Fibroblast of upper back skin (primary cell): ENCODE results near the gene ACOT7.

Experiments used
- DNase-seq: peaks from one replicate; pipeline ENCODE4 v3.0.0-alpha.2; 2013

The ACOT7 gene

GRCh38 chr1:6359216-6360116 is 34.1 kb downstream of the ACOT7 start:
- peak; percentile 22 for DNase-seq

- peak; percentile 28 for DNase-seq
Measured at GRCh38 chr1:6358757-6359201, 34.8 kb downstream of the ACOT7 start.

- DNase-seq: no peak
Measured at GRCh38 chr1:6358144-6358624, 35.4 kb downstream of the ACOT7 start.

GRCh38 chr1:6357243-6357936 is 36.2 kb downstream of the ACOT7 start:
- no peak for DNase-seq

- DNase-seq: no peak
Measured at GRCh38 chr1:6355621-6356020, 37.9 kb downstream of the ACOT7 start.

GRCh38 chr1:6354659-6355317 is 38.8 kb downstream of the ACOT7 start:
- no peak for DNase-seq

- no peak for DNase-seq
Measured at GRCh38 chr1:6353955-6354658, 39.5 kb downstream of the ACOT7 start.

GRCh38 chr1:6353619-6353954 is 40.0 kb downstream of the ACOT7 start:
- no peak for DNase-seq

GRCh38 chr1:6352138-6352563 is 41.4 kb downstream of the ACOT7 start:
- no peak for DNase-seq

- DNase-seq: no peak
Measured at GRCh38 chr1:6351480-6352137, 42.0 kb downstream of the ACOT7 start.

- DNase-seq: no peak
Measured at GRCh38 chr1:6350416-6351088, 43.0 kb downstream of the ACOT7 start.

GRCh38 chr1:6349254-6349943 is 44.2 kb downstream of the ACOT7 start:
- no peak for DNase-seq

GRCh38 chr1:6348511-6349191 is 44.9 kb downstream of the ACOT7 start:
- DNase-seq: peak; percentile 25

- no peak for DNase-seq
Measured at GRCh38 chr1:6347641-6348487, 45.7 kb downstream of the ACOT7 start.

- no peak for DNase-seq
Measured at GRCh38 chr1:6345460-6345859, 48.1 kb downstream of the ACOT7 start.

GRCh38 chr1:6345009-6345408 is 48.6 kb downstream of the ACOT7 start:
- no peak for DNase-seq

- peak; percentile 70 for DNase-seq
Measured at GRCh38 chr1:6343506-6344405, 49.8 kb downstream of the ACOT7 start.

GRCh38 chr1:6342056-6342455 is 51.5 kb downstream of the ACOT7 start:
- no peak for DNase-seq
